H1 (cell line): Measurements from ENCODE around the gene E2F3.

Source experiments
- EZH2 ChIP-seq: fragments of 200-600 bp; sonication (generic); IDR thresholded peaks from 2 replicates; pipeline ENCODE4 v1.7.1; 2012; ENCODE audit warnings: low read depth, mild to moderate bottlenecking, moderate library complexity, low read length, inconsistent platforms; ENCODE audit not compliant: severe bottlenecking
- KDM1A ChIP-seq: fragments of 200-600, 300-600 bp; sonication (generic); IDR thresholded peaks from 2 replicates; pipeline ENCODE4 v1.7.1; 2016; ENCODE audit warnings: mild to moderate bottlenecking, low read length, borderline replicate concordance
- SIN3A ChIP-seq, 2 experiments: IDR thresholded peaks in 1 of 2; conservative IDR thresholded peaks in 1 of 2; 2 replicates each; pipeline ENCODE4 v1.6.1; 2011 to 2012; ENCODE audit warnings: low read length in 2 of 2, improper control_type of control experiment in 1 of 2, low read depth in 1 of 2, mild to moderate bottlenecking in 1 of 2
- TAF1 ChIP-seq: IDR thresholded peaks from 2 replicates; pipeline ENCODE4 v1.6.1; 2011; ENCODE audit warnings: mild to moderate bottlenecking, low read depth, low read length
- TF ChIP-seq, protein P1 (sequence below), 3 experiments: IDR thresholded peaks; 1 replicate in 2 of 3; 2 replicates in 1 of 3; pipeline versions ENCODE4 v1.5.1 to v1.6.1; 2011; ENCODE audit warnings: low read length in 3 of 3, mild to moderate bottlenecking in 3 of 3, inconsistent platforms in 2 of 3, low read depth in 1 of 3, moderate library complexity in 1 of 3; ENCODE audit not compliant: insufficient read depth in 1 of 3; ENCODE audit errors: control extremely low read depth in 1 of 3

DNA sequence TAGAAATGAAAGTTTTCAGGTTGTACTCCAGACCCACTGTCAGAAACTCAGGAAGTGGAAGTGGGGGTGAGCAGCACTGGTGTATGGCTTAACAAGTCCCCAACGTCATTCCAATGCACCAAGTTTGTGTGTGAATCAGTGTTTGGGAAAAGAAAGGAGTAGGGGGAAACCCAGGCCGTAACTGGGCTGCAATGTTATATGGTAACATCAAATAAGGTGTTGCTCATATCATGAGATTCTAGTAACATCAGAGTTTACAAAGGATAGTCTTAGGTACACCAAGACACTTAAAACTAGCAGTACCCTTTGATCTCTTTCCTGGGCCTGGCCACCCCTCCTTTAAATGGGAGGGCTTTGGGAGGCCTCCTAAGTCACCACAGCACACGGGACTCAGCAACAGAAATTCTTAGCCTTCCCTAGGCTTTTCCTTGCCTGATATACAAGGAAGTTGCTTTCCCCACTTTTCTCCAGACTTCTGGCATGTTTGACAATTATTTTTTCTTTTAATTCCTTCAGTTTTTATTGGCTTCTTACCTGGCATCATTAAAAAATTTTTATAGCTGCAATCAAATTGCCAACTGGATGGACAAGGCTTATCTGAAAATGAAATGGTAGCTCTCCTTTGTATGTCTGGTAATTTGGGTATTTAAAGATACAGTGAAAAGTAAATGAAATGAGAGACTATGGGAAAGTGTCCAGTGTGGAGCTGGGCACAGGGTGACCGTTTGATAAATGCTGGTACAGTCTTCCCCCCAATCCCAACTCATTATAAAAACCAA lies 15.1 kb downstream of the E2F3 start:
- TF ChIP-seq SIN3A (conservative IDR thresholded peaks at IDR 0.05 in 1 of 2, IDR thresholded peaks at IDR 0.05 in 1 of 2; ENCODE audit: low read depth in 1 of 2, low read length in 2 of 2): no peak
- TF ChIP-seq, protein P1, sequence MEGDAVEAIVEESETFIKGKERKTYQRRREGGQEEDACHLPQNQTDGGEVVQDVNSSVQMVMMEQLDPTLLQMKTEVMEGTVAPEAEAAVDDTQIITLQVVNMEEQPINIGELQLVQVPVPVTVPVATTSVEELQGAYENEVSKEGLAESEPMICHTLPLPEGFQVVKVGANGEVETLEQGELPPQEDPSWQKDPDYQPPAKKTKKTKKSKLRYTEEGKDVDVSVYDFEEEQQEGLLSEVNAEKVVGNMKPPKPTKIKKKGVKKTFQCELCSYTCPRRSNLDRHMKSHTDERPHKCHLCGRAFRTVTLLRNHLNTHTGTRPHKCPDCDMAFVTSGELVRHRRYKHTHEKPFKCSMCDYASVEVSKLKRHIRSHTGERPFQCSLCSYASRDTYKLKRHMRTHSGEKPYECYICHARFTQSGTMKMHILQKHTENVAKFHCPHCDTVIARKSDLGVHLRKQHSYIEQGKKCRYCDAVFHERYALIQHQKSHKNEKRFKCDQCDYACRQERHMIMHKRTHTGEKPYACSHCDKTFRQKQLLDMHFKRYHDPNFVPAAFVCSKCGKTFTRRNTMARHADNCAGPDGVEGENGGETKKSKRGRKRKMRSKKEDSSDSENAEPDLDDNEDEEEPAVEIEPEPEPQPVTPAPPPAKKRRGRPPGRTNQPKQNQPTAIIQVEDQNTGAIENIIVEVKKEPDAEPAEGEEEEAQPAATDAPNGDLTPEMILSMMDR (IDR thresholded peaks at IDR 0.05; ENCODE audit: control extremely low read depth in 1 of 3, insufficient read depth in 1 of 3, low read depth in 1 of 3, low read length in 3 of 3): no peak
- TF ChIP-seq KDM1A: no peak
- no peak for TF ChIP-seq EZH2
- no peak for TF ChIP-seq TAF1
